ENCODE data around the gene MLXIP.

MLXIP gene

GRCh38 chr12:122079532-122080081 lies 1.1 kb downstream of the MLXIP start:
- DNase-seq (ENCODE audit: low spot score): no peak

GRCh38 chr12:122080149-122081082 lies 1.9 kb downstream of the MLXIP start:
- no peak for DNase-seq (ENCODE audit: low spot score)

- DNase-seq (ENCODE audit: low spot score): no peak
These were observed 2.6 kb downstream of the MLXIP start for GRCh38 chr12:122081083-122081696.

GRCh38 chr12:122081697-122082221 lies 3.2 kb downstream of the MLXIP start:
- DNase-seq (ENCODE audit: low spot score): peak; percentile 48

GRCh38 chr12:122082621-122083356 lies 4.2 kb downstream of the MLXIP start:
- DNase-seq (ENCODE audit: low spot score): no peak

- DNase-seq (ENCODE audit: low spot score): no peak
These were observed 6.4 kb downstream of the MLXIP start for GRCh38 chr12:122084857-122085405.

GRCh38 chr12:122085591-122085990 lies 7.0 kb downstream of the MLXIP start:
- DNase-seq (ENCODE audit: low spot score): no peak

GRCh38 chr12:122086116-122086515 lies 7.6 kb downstream of the MLXIP start:
- DNase-seq (ENCODE audit: low spot score): no peak

GRCh38 chr12:122086641-122087285 lies 8.2 kb downstream of the MLXIP start:
- no peak for DNase-seq (ENCODE audit: low spot score)

GRCh38 chr12:122087431-122088178 lies 9.0 kb downstream of the MLXIP start:
- no peak for DNase-seq (ENCODE audit: low spot score)

- no peak for DNase-seq (ENCODE audit: low spot score)
These were observed 9.7 kb downstream of the MLXIP start for GRCh38 chr12:122088179-122088810.

- no peak for DNase-seq (ENCODE audit: low spot score)
These were observed 10.5 kb downstream of the MLXIP start for GRCh38 chr12:122089077-122089476.

GRCh38 chr12:122090759-122091515 lies 12.4 kb downstream of the MLXIP start:
- no peak for DNase-seq (ENCODE audit: low spot score)

GRCh38 chr12:122093098-122093883 lies 14.7 kb downstream of the MLXIP start:
- no peak for DNase-seq (ENCODE audit: low spot score)

- no peak for DNase-seq (ENCODE audit: low spot score)
These were observed 15.7 kb downstream of the MLXIP start for GRCh38 chr12:122094137-122094734.

GRCh38 chr12:122094735-122095631 lies 16.4 kb downstream of the MLXIP start:
- no peak for DNase-seq (ENCODE audit: low spot score)

- DNase-seq (ENCODE audit: low spot score): no peak
These were observed 17.5 kb downstream of the MLXIP start for GRCh38 chr12:122096014-122096413.

Measured in CD4-positive, alpha-beta T cell treated with Interleukin-2 at 100 ng/mL for 4 hours (primary cell).